Activated CD8-positive, alpha-beta memory T cell treated with anti-CD3 and anti-CD28 coated beads for 24 hours (primary cell): Measurements from ENCODE around the gene TOMM40L.

ENCODE experiments used
- DNase-seq: peaks from one replicate; pipeline ENCODE4 v3.0.0-alpha.2; 2020

The TOMM40L gene

GRCh38 chr1:161197560-161198193 lies 28.2 kb upstream of the TOMM40L start:
- no peak for DNase-seq

GRCh38 chr1:161198194-161198896 lies 27.5 kb upstream of the TOMM40L start:
- DNase-seq = no peak

- DNase-seq = no peak
These were observed 26.9 kb upstream of the TOMM40L start, which contains the start of gene ADAMTS4 for GRCh38 chr1:161198897-161199431. TSS of gene ADAMTS4 (minus strand) at chr1:161199054. CDS start at chr1:161198627, 427 bp downstream.

GRCh38 chr1:161199506-161200139 lies 26.2 kb upstream of the TOMM40L start:
- DNase-seq = no peak

- DNase-seq = peak; percentile 75
These were observed 25.4 kb upstream of the TOMM40L start for GRCh38 chr1:161200421-161200991.

GRCh38 chr1:161200992-161201835 lies 24.6 kb upstream of the TOMM40L start:
- no peak for DNase-seq

- peak; percentile 93 for DNase-seq
These were observed 23.8 kb upstream of the TOMM40L start, which contains the start of gene NDUFS2 for GRCh38 chr1:161201836-161202712. TSS of gene NDUFS2 (plus strand) at chr1:161202367. CDS start at chr1:161202386, 19 bp downstream.

- no peak for DNase-seq
These were observed 19.3 kb upstream of the TOMM40L start for GRCh38 chr1:161206411-161207140.

- DNase-seq = no peak
These were observed 18.7 kb upstream of the TOMM40L start for GRCh38 chr1:161207173-161207572.

- DNase-seq = peak; percentile 83
These were observed 16.0 kb upstream of the TOMM40L start for GRCh38 chr1:161209790-161210409.

GRCh38 chr1:161214369-161214768 lies 11.5 kb upstream of the TOMM40L start:
- no peak for DNase-seq

- DNase-seq = no peak
These were observed 10.8 kb upstream of the TOMM40L start, which contains the start of gene FCER1G for GRCh38 chr1:161215076-161215475. TSS of gene FCER1G (plus strand) at chr1:161215295. CDS start at chr1:161215322, 27 bp downstream.

GRCh38 chr1:161216945-161217712 lies 8.7 kb upstream of the TOMM40L start:
- DNase-seq = no peak

GRCh38 chr1:161217831-161218230 lies 8.0 kb upstream of the TOMM40L start:
- no peak for DNase-seq

GRCh38 chr1:161218301-161219077 lies 7.4 kb upstream of the TOMM40L start:
- no peak for DNase-seq

GRCh38 chr1:161219078-161219892 lies 6.6 kb upstream of the TOMM40L start:
- DNase-seq = no peak

- DNase-seq = no peak
These were observed 5.9 kb upstream of the TOMM40L start for GRCh38 chr1:161220002-161220401.
